A673 (cell line): Measurements from ENCODE around the gene AGAP1.

ENCODE experiments used
- EZH2 ChIP-seq: fragments of 200-600 bp; sonication (generic); IDR thresholded peaks from 2 replicates; pipeline ENCODE4 v1.6.1; 2017; ENCODE audit warnings: borderline replicate concordance, low read depth, mild to moderate bottlenecking, mixed read lengths, antibody characterized with exemption, low read length; ENCODE audit not compliant: poor library complexity, severe bottlenecking
- TF ChIP-seq, protein P1 (sequence below): fragments of 300-800, 200-600 bp; sonication (generic); conservative IDR thresholded peaks from 2 replicates; pipeline ENCODE4 v1.5.1; 2017; ENCODE audit warnings: low read depth, mild to moderate bottlenecking, antibody characterized with exemption, low read length, moderate library complexity, mixed read lengths

- TF ChIP-seq, protein P1, sequence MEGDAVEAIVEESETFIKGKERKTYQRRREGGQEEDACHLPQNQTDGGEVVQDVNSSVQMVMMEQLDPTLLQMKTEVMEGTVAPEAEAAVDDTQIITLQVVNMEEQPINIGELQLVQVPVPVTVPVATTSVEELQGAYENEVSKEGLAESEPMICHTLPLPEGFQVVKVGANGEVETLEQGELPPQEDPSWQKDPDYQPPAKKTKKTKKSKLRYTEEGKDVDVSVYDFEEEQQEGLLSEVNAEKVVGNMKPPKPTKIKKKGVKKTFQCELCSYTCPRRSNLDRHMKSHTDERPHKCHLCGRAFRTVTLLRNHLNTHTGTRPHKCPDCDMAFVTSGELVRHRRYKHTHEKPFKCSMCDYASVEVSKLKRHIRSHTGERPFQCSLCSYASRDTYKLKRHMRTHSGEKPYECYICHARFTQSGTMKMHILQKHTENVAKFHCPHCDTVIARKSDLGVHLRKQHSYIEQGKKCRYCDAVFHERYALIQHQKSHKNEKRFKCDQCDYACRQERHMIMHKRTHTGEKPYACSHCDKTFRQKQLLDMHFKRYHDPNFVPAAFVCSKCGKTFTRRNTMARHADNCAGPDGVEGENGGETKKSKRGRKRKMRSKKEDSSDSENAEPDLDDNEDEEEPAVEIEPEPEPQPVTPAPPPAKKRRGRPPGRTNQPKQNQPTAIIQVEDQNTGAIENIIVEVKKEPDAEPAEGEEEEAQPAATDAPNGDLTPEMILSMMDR, result no peak
- TF ChIP-seq EZH2, result no peak
Observed at GRCh38 chr2:235897992-235898391, 404.1 kb downstream of the AGAP1 start.
